NB4 (cell line): ENCODE results near the gene UFC1.

ENCODE experiments used
- CTCF ChIP-seq: IDR thresholded peaks from one replicate; pipeline ENCODE4 v1.5.1; 2012; ENCODE audit warnings: low read depth, low read length
- POLR2A ChIP-seq: IDR thresholded peaks from 2 replicates; pipeline ENCODE4 v1.6.1; 2011; ENCODE audit warnings: mild to moderate bottlenecking; ENCODE audit not compliant: insufficient read length; ENCODE audit errors: extremely low read depth

GRCh38 chr1:161117759-161118581 is 35.8 kb upstream of the UFC1 start, which contains the start of the genes NIT1 and PFDN2:
- TF ChIP-seq POLR2A (peak; percentile 79), CTCF (no peak)
